SK-N-MC (cell line): ENCODE data around the gene SDR42E1.

Experiments used
- EZH2 ChIP-seq: fragments of 200-600 bp; sonication (generic); IDR thresholded peaks from one replicate; pipeline ENCODE4 v1.6.1; 2017; ENCODE audit warnings: antibody characterized with exemption
- POLR2AphosphoS5 ChIP-seq: IDR thresholded peaks from 2 replicates; pipeline ENCODE4 v1.6.1; 2012; ENCODE audit warnings: mild to moderate bottlenecking, low read depth, low read length, borderline replicate concordance

GRCh38 chr16:81987121-81987520 is 24.1 kb downstream of the SDR42E1 start:
- TF ChIP-seq POLR2AphosphoS5 (no peak), EZH2 (no peak)
